Measurements from ENCODE around the gene DYNC2H1. TPM values are rescaled to one million over a fixed set of nuclear protein-coding genes. Genes with fewer than 3 reads are reported as not detected.

DYNC2H1 gene
- total RNA-seq, 2 experiments from 2014 or later: 3.0 to 3.2 TPM

- Mint-ChIP-seq H3K27ac (no peak overlapping the region), H3K4me3 (no peak overlapping the region), H3K4me1 (no peaks in the 10 kb centered on the region), H3K9me3 (peaks cover 30% of the 10 kb centered on the region), H3K27me3 (no peaks in the 10 kb centered on the region), H3K36me3 (peaks cover 19% of the 10 kb centered on the region)
- no peak for DNase-seq
These were observed 185.3 kb downstream of the DYNC2H1 start for GRCh38 chr11:103294516-103294915.

- peaks cover 30% of the 10 kb centered on the region for H3K9me3 Mint-ChIP-seq
- DNase-seq: no peak
- H3K4me3 Mint-ChIP-seq: no peak overlapping the region
- H3K4me1 Mint-ChIP-seq: no peaks in the 10 kb centered on the region
- H3K27ac Mint-ChIP-seq: no peak overlapping the region
- H3K36me3 Mint-ChIP-seq: peaks cover 19% of the 10 kb centered on the region
- no peaks in the 10 kb centered on the region for H3K27me3 Mint-ChIP-seq
These were observed 186.5 kb downstream of the DYNC2H1 start for GRCh38 chr11:103295704-103296103.

DNA sequence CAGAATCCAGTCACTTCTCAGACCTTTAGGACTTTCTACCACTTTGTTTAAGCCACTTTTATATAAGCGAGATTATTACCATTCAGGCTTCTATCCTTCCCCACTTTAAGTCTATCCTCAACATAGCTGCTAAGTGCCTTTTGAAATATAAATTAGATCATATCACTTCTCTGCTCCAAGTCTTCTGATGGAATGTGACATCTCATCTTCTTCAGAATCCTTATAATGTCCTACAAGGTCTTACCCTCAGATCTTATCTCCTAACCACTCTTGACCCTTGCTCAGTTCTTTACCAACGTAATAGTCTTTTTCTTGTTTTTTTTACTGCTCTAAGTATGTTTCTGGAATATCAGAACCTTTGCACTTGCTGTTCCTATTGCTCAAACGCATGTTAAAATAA is 188.7 kb downstream of the DYNC2H1 start:
- Mint-ChIP-seq H3K36me3 (peaks cover 15% of the 10 kb centered on the region), H3K4me1 (no peaks in the 10 kb centered on the region), H3K9me3 (peaks cover 22% of the 10 kb centered on the region), H3K27ac (no peak overlapping the region), H3K27me3 (no peaks in the 10 kb centered on the region), H3K4me3 (no peak overlapping the region)
- DNase-seq: no peak

GRCh38 chr11:103315248-103315647 is 206.0 kb downstream of the DYNC2H1 start:
- no peak overlapping the region for H3K4me3 Mint-ChIP-seq

GRCh38 chr11:103317118-103317517 is 207.9 kb downstream of the DYNC2H1 start:
- Mint-ChIP-seq H3K4me3 (no peak overlapping the region), H3K4me1 (no peaks in the 10 kb centered on the region), H3K27ac (no peak overlapping the region), H3K27me3 (no peaks in the 10 kb centered on the region), H3K9me3 (no peaks in the 10 kb centered on the region), H3K36me3 (no peaks in the 10 kb centered on the region)
- no peak for DNase-seq

More at GRCh38 chr11:103315248-103315647, 206.0 kb downstream of the DYNC2H1 start:
- no peaks in the 10 kb centered on the region for H3K4me1 Mint-ChIP-seq
- no peak overlapping the region for H3K27ac Mint-ChIP-seq
- DNase-seq: no peak
- H3K9me3 Mint-ChIP-seq: no peaks in the 10 kb centered on the region
- H3K36me3 Mint-ChIP-seq: no peaks in the 10 kb centered on the region
- H3K27me3 Mint-ChIP-seq: no peaks in the 10 kb centered on the region

- Mint-ChIP-seq H3K27me3 (no peaks in the 10 kb centered on the region), H3K27ac (no peak overlapping the region), H3K36me3 (peaks cover 3% of the 10 kb centered on the region), H3K4me3 (no peak overlapping the region), H3K4me1 (peaks cover 7% of the 10 kb centered on the region), H3K9me3 (no peaks in the 10 kb centered on the region)
- DNase-seq: no peak
These were observed 213.6 kb downstream of the DYNC2H1 start for GRCh38 chr11:103322821-103323220.

DNA sequence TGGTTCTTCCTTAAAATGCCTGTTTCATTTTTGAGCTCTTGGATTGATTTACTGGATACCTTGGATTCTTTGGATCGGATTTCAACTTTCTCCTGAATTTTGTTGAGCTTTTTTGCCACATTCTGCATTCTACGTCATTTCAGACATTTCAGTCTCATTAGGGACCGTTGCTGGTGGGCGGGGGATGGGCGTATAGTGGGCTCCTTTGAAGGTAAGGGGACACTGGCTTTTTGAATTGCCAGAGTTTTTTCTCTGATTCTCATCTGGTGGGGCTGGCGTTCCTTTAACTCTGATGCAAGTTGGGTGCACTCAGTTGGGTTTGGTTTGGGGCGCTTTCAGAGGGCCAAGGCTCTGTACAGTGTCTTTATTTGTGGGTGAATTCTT is 216.5 kb downstream of the DYNC2H1 start:
- peaks cover 3% of the 10 kb centered on the region for H3K36me3 Mint-ChIP-seq
- H3K4me1 Mint-ChIP-seq: peaks cover 7% of the 10 kb centered on the region
- no peak overlapping the region for H3K27ac Mint-ChIP-seq
- DNase-seq: peak; percentile 9
- H3K9me3 Mint-ChIP-seq: no peaks in the 10 kb centered on the region
- H3K4me3 Mint-ChIP-seq: no peak overlapping the region
- no peaks in the 10 kb centered on the region for H3K27me3 Mint-ChIP-seq

DNA sequence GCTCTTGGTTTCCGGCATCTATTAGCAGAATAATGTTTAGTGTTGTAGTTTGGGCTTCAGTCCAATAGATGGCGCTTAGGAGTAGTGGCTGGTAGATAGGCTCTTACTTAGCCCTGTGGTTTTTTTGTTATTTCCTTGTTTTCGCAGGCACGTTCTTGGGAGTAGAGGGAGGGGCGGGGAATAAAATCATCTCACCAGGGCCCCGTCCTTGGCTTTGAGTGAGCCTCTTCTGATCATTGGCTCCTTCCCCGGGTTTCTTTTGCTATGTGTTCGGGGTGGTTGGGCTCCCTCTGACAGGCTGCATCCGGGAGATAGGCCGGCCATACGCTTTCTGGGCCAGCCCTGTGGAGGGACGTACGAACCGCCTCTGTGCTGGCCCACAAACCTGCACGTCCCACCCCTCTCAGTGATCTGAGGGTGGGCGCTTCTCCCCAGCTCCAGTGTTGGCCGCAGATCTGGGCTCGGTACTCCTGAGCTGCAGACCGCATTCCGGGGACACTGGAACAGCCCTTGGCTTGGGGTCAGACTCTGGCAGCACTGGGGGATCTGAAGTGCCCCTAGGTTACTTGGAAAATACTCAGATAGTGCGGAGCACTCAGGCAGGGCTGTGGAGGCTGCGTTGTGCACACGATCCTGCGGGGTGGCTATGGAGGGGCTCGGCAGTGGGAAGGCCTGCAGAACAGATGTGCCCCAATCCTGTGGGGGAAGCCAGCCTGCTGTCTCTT is 217.0 kb downstream of the DYNC2H1 start:
- Mint-ChIP-seq H3K9me3 (no peaks in the 10 kb centered on the region), H3K36me3 (peaks cover 3% of the 10 kb centered on the region), H3K27ac (no peak overlapping the region), H3K27me3 (no peaks in the 10 kb centered on the region), H3K4me1 (peaks cover 7% of the 10 kb centered on the region), H3K4me3 (no peak overlapping the region)
- no peak for DNase-seq

DNA sequence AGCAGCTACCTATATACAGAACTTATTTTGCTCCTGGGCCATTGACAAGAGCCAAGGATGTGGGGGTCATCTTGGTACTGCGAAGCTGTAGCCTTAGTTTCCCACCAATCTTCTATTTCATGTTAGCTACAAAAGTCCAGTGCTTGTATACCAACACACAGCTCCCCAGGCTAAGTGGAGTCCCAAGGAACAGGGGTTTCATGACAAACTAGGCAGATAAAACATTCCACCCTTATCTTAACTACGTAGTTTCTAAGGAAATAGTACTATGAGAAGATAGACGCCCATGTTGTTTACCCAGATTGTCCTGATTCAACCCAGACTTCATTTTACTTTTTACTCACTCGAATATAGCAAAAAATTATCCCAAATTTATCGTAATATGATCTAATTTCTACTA is 218.5 kb downstream of the DYNC2H1 start:
- Mint-ChIP-seq H3K4me3 (no peak overlapping the region), H3K4me1 (peaks cover 11% of the 10 kb centered on the region), H3K36me3 (peaks cover 3% of the 10 kb centered on the region), H3K27ac (no peak overlapping the region), H3K9me3 (no peaks in the 10 kb centered on the region), H3K27me3 (peaks cover 3% of the 10 kb centered on the region)
- no peak for DNase-seq

- Mint-ChIP-seq H3K4me1 (peaks cover 4% of the 10 kb centered on the region), H3K9me3 (no peaks in the 10 kb centered on the region), H3K36me3 (no peaks in the 10 kb centered on the region), H3K27me3 (peaks cover 3% of the 10 kb centered on the region), H3K4me3 (no peak overlapping the region), H3K27ac (no peak overlapping the region)
- no peak for DNase-seq
These were observed 223.2 kb downstream of the DYNC2H1 start for GRCh38 chr11:103332409-103332808.

DNA sequence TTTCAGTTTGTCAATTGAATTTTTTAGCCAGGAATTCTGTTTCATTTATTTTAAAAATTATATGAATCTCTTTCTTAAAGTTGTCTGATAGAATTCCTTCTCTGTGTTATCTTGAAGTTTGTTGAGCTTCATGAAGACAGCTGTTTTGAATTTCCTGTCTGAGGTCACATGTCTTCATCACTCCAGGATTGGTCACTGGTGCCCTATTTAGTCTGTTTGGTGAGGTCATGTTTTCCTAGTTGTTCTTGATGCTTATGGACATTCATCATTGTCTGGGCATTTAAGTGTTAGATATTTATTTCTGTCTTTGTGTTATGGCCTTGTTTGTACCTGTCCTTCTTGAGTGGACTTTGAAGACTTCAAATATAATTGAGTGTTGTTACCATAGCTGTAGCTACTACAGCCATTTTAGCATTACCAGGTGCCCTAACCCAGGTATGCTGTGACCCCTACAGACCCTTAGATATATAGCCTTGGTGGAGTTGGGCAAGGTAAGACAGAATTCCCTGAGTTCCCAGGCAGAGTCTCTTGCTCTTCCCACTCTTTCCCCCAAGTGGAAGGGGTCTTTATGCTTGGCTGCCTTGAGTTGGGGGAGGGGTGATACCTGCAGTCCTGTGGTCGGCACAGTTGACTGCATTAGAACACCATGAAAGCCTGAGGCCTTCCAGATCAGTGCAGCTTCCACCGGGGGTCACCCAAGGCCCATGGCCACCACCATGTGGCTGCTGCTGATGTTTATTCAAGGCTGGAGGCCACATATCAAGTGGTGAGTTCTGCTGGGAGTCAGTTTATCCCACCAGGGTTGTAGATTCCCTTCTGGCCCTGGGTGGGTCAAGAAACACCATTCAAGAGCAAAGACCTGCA is 229.6 kb downstream of the DYNC2H1 start:
- Mint-ChIP-seq H3K36me3 (peaks cover 2% of the 10 kb centered on the region), H3K27ac (no peak overlapping the region), H3K4me3 (no peak overlapping the region), H3K4me1 (no peaks in the 10 kb centered on the region), H3K9me3 (no peaks in the 10 kb centered on the region), H3K27me3 (no peaks in the 10 kb centered on the region)
- peak; percentile 0 for DNase-seq

GRCh38 chr11:103339485-103339857 is 230.2 kb downstream of the DYNC2H1 start:
- Mint-ChIP-seq H3K9me3 (no peaks in the 10 kb centered on the region), H3K4me1 (no peaks in the 10 kb centered on the region), H3K27me3 (no peaks in the 10 kb centered on the region), H3K27ac (no peak overlapping the region), H3K4me3 (no peak overlapping the region), H3K36me3 (peaks cover 2% of the 10 kb centered on the region)
- no peak for DNase-seq

- DNase-seq: no peak
- Mint-ChIP-seq H3K27ac (no peak overlapping the region), H3K27me3 (no peaks in the 10 kb centered on the region), H3K9me3 (no peaks in the 10 kb centered on the region), H3K4me3 (no peak overlapping the region), H3K4me1 (no peaks in the 10 kb centered on the region), H3K36me3 (peaks cover 2% of the 10 kb centered on the region)
These were observed 231.7 kb downstream of the DYNC2H1 start for GRCh38 chr11:103340956-103341355.

DNA sequence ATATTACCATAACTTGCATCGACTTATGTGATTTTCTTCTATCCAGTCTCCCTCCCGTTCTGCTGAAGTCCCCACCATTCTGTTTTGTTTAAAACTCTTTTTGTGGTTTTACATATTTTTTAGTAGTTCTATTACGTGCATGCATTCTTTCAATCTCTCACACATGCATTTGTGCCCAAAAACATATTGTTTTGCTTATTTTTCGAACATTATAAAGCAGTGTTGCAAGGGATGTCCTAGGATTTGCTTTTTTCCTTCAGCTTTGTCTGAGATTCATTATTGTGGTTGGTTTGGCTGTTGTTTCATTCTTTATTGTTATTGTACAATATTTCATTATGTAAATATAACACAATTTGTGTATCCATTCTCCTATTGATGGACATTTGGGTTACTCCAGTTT is 235.7 kb downstream of the DYNC2H1 start:
- Mint-ChIP-seq H3K9me3 (no peaks in the 10 kb centered on the region), H3K4me1 (no peaks in the 10 kb centered on the region), H3K4me3 (no peak overlapping the region), H3K27me3 (no peaks in the 10 kb centered on the region), H3K36me3 (peaks cover 2% of the 10 kb centered on the region), H3K27ac (no peak overlapping the region)
- DNase-seq: no peak

- no peak for DNase-seq
- Mint-ChIP-seq H3K4me1 (no peaks in the 10 kb centered on the region), H3K4me3 (no peak overlapping the region), H3K27me3 (no peaks in the 10 kb centered on the region), H3K27ac (no peak overlapping the region), H3K36me3 (no peaks in the 10 kb centered on the region), H3K9me3 (no peaks in the 10 kb centered on the region)
These were observed 240.4 kb downstream of the DYNC2H1 start for GRCh38 chr11:103349595-103349994.

GRCh38 chr11:103354656-103355055 is 245.4 kb downstream of the DYNC2H1 start:
- H3K27ac Mint-ChIP-seq: no peak overlapping the region
- no peaks in the 10 kb centered on the region for H3K36me3 Mint-ChIP-seq
- no peaks in the 10 kb centered on the region for H3K9me3 Mint-ChIP-seq
- H3K4me1 Mint-ChIP-seq: no peaks in the 10 kb centered on the region
- H3K4me3 Mint-ChIP-seq: no peak overlapping the region
- H3K27me3 Mint-ChIP-seq: no peaks in the 10 kb centered on the region
- no peak for DNase-seq
